ENCODE measurements around the gene CACNA2D2.

CACNA2D2 gene

GRCh38 chr3:50341996-50342650, 161.3 kb downstream of the CACNA2D2 start:
- no peak for TF ChIP-seq CTCF (conservative IDR thresholded peaks at IDR 0.05; ENCODE audit: low read depth, low read length)
- no peak overlapping the region for H3K4me3 ChIP-seq (ENCODE audit: low read length)
- no peak for DNase-seq (ENCODE audit: low read depth)

- no peak for DNase-seq (ENCODE audit: low read depth)
- H3K4me3 ChIP-seq (ENCODE audit: low read length): no peak overlapping the region
Measured at GRCh38 chr3:50341537-50341936, 161.9 kb downstream of the CACNA2D2 start.

GRCh38 chr3:50340448-50341329, 162.7 kb downstream of the CACNA2D2 start, which contains the start of gene RASSF1:
Gene RASSF1, minus strand, starts transcription at chr3:50340836. Its CDS starts 31 bp downstream, at chr3:50340805.
- DNase-seq (ENCODE audit: low read depth): no peak
- no peak for TF ChIP-seq CTCF (conservative IDR thresholded peaks at IDR 0.05; ENCODE audit: low read depth, low read length)
- peak within 1 kb of the TSS; percentile 16 for H3K4me3 ChIP-seq (ENCODE audit: low read length)

More at GRCh38 chr3:50341537-50341936, 161.9 kb downstream of the CACNA2D2 start:
- TF ChIP-seq CTCF (conservative IDR thresholded peaks at IDR 0.05; ENCODE audit: low read depth, low read length): no peak

- peak overlapping the region; percentile 16 for H3K4me3 ChIP-seq (ENCODE audit: low read length)
- no peak for TF ChIP-seq CTCF (conservative IDR thresholded peaks at IDR 0.05; ENCODE audit: low read depth, low read length)
- no peak for DNase-seq (ENCODE audit: low read depth)
Measured at GRCh38 chr3:50340147-50340447, 163.3 kb downstream of the CACNA2D2 start.

- TF ChIP-seq CTCF (conservative IDR thresholded peaks at IDR 0.05; ENCODE audit: low read depth, low read length): no peak
- H3K4me3 ChIP-seq (ENCODE audit: low read length): no peak overlapping the region
- no peak for DNase-seq (ENCODE audit: low read depth)
Measured at GRCh38 chr3:50339485-50340146, 163.8 kb downstream of the CACNA2D2 start.

- no peak for TF ChIP-seq CTCF (conservative IDR thresholded peaks at IDR 0.05; ENCODE audit: low read depth, low read length)
- no peak overlapping the region for H3K4me3 ChIP-seq (ENCODE audit: low read length)
- no peak for DNase-seq (ENCODE audit: low read depth)
Measured at GRCh38 chr3:50338965-50339364, 164.5 kb downstream of the CACNA2D2 start.

Measured in retinal pigment epithelial cell (primary cell).